GM18861 (cell line): ENCODE data around the gene LDB2.

Experiments
- ATAC-seq: cut with Tn5 transposase; IDR thresholded peaks from one replicate; pipeline ENCODE4 v1.9.1; 2021; ENCODE audit not compliant: unreplicated experiment

Gene LDB2

GRCh38 chr4:16728111-16728510, 170.3 kb downstream of the LDB2 start:
- no peak for ATAC-seq

- no peak for ATAC-seq
Observed at GRCh38 chr4:16727218-16727617, 171.2 kb downstream of the LDB2 start.

- no peak for ATAC-seq
Observed at GRCh38 chr4:16726368-16727050, 171.9 kb downstream of the LDB2 start.

- ATAC-seq, result no peak
Observed at GRCh38 chr4:16725252-16725651, 173.2 kb downstream of the LDB2 start.

- ATAC-seq, result no peak
Observed at GRCh38 chr4:16722416-16722815, 176.0 kb downstream of the LDB2 start.

- no peak for ATAC-seq
Observed at GRCh38 chr4:16721613-16722291, 176.7 kb downstream of the LDB2 start.

GRCh38 chr4:16720761-16721160, 177.7 kb downstream of the LDB2 start:
- no peak for ATAC-seq

- no peak for ATAC-seq
Observed at GRCh38 chr4:16717266-16717970, 181.0 kb downstream of the LDB2 start.

- no peak for ATAC-seq
Observed at GRCh38 chr4:16715482-16715881, 183.0 kb downstream of the LDB2 start.

- no peak for ATAC-seq
Observed at GRCh38 chr4:16714191-16714590, 184.3 kb downstream of the LDB2 start.

GRCh38 chr4:16713696-16714095, 184.7 kb downstream of the LDB2 start:
- no peak for ATAC-seq

- no peak for ATAC-seq
Observed at GRCh38 chr4:16713271-16713670, 185.2 kb downstream of the LDB2 start.

GRCh38 chr4:16710198-16710597, 188.2 kb downstream of the LDB2 start:
- ATAC-seq, result no peak

- ATAC-seq, result no peak
Observed at GRCh38 chr4:16707874-16708273, 190.6 kb downstream of the LDB2 start.

- ATAC-seq, result no peak
Observed at GRCh38 chr4:16706251-16706650, 192.2 kb downstream of the LDB2 start.

- ATAC-seq, result no peak
Observed at GRCh38 chr4:16705341-16705740, 193.1 kb downstream of the LDB2 start.

GRCh38 chr4:16704489-16704888, 194.0 kb downstream of the LDB2 start:
- ATAC-seq, result no peak

GRCh38 chr4:16695896-16696295, 202.5 kb downstream of the LDB2 start:
- no peak for ATAC-seq

- no peak for ATAC-seq
Observed at GRCh38 chr4:16694884-16695276, 203.6 kb downstream of the LDB2 start.

- no peak for ATAC-seq
Observed at GRCh38 chr4:16694173-16694883, 204.1 kb downstream of the LDB2 start.

GRCh38 chr4:16693641-16694040, 204.8 kb downstream of the LDB2 start:
- ATAC-seq, result no peak
